IMR-90 (cell line): Measurements from ENCODE around the gene CDKAL1. TPM values are rescaled to one million over a fixed set of nuclear protein-coding genes. Genes with fewer than 3 reads are reported as not detected.

Experiments used
- ATAC-seq: fragments of 200-7000 bp; cut with Tn5 transposase; 2 replicates; pipeline ENCODE4 v1.9.1; 2020; ENCODE audit warnings: low read depth, mild to moderate bottlenecking, moderate library complexity
- BruUV-seq: library from RNA; stranded (reverse); fragments of 400-500 nt; replicated peaks from 2 replicates; lab custom pipeline; 2021; lab: Mats Ljungman, UMichigan
- CTCF ChIA-PET: fragments of 300-600 bp; formaldehyde crosslinking; extraction: SDS; loops from one replicate; lab custom pipeline; 2021; ENCODE audit warnings: antibody characterized with exemption; lab: Yijun Ruan, JAX
- POLR2A ChIA-PET: fragments of 300-600 bp; sonication (Branson Sonifier 250); formaldehyde crosslinking; loops from one replicate; lab custom pipeline; 2022; ENCODE audit warnings: antibody characterized with exemption; ENCODE audit not compliant: unreplicated experiment; lab: Charles Lee
- DNase-seq: peaks from one replicate; pipeline ENCODE4 v3.0.0; 2013
- H2AFZ ChIP-seq: replicated peaks from 2 replicates; pipeline ENCODE3; 2013; ENCODE audit warnings: low read length, mild to moderate bottlenecking; ENCODE audit not compliant: poor library complexity
- H2AK5ac ChIP-seq: 2 replicates; pipeline ENCODE4 v1.6.1; 2013; ENCODE audit warnings: low read depth, low read length, inconsistent platforms
- H2AK9ac ChIP-seq: replicated peaks from 2 replicates; pipeline ENCODE3; 2013; ENCODE audit warnings: mild to moderate bottlenecking, low read depth, low read length, moderate library complexity; ENCODE audit not compliant: poor library complexity
- H2BK120ac ChIP-seq: 2 replicates; pipeline ENCODE4 v1.6.1; 2013; ENCODE audit warnings: low read depth, low read length, inconsistent platforms
- H2BK15ac ChIP-seq: 3 replicates; pipeline ENCODE4 v1.6.1; 2013; ENCODE audit warnings: low read depth, low read length, inconsistent platforms
- H2BK20ac ChIP-seq: 2 replicates; pipeline ENCODE4 v1.6.1; 2013; ENCODE audit warnings: low read depth, mild to moderate bottlenecking, inconsistent platforms, low read length, moderate library complexity
- H2BK5ac ChIP-seq: 2 replicates; pipeline ENCODE4 v1.6.1; 2013; ENCODE audit warnings: mild to moderate bottlenecking, low read depth, low read length, inconsistent platforms; ENCODE audit not compliant: poor library complexity, severe bottlenecking
- H3K14ac ChIP-seq: replicated peaks from 2 replicates; pipeline ENCODE4 v1.6.1; 2013; ENCODE audit warnings: low read depth, low read length, inconsistent platforms
- H3K18ac ChIP-seq: 2 replicates; pipeline ENCODE4 v1.6.1; 2013; ENCODE audit warnings: low read depth, low read length, control low read depth
- H3K23ac ChIP-seq: 2 replicates; pipeline ENCODE4 v1.6.1; 2013; ENCODE audit warnings: low read depth, low read length, inconsistent platforms
- H3K27ac ChIP-seq: 2 replicates; pipeline ENCODE4 v1.5.1; 2013; ENCODE audit warnings: mild to moderate bottlenecking, control low read depth, low read length; ENCODE audit not compliant: insufficient read depth
- H3K27me3 ChIP-seq: 2 replicates; pipeline ENCODE4 v1.6.1; 2013; ENCODE audit warnings: low read length; ENCODE audit not compliant: control insufficient read depth, insufficient read depth
- H3K36me3 ChIP-seq: 2 replicates; pipeline ENCODE4 v1.6.1; 2013; ENCODE audit warnings: low read length, mixed read lengths; ENCODE audit not compliant: control insufficient read depth, insufficient read depth
- H3K4ac ChIP-seq: 2 replicates; pipeline ENCODE4 v1.6.1; 2013; ENCODE audit warnings: low read depth, low read length, inconsistent platforms
- H3K4me1 ChIP-seq: 2 replicates; pipeline ENCODE4 v1.6.1; 2013; ENCODE audit warnings: low read length, mixed read lengths; ENCODE audit not compliant: control insufficient read depth, insufficient read depth
- H3K4me2 ChIP-seq: 2 replicates; pipeline ENCODE4 v1.6.1; 2013; ENCODE audit warnings: low read depth, mild to moderate bottlenecking, control low read depth, low read length, moderate library complexity
- H3K4me3 ChIP-seq: 2 replicates; pipeline ENCODE4 v1.5.1; 2013; ENCODE audit warnings: low read depth, mild to moderate bottlenecking, control low read depth, low read length, moderate library complexity; ENCODE audit not compliant: insufficient read depth
- H3K56ac ChIP-seq: 2 replicates; pipeline ENCODE4 v1.6.1; 2013; ENCODE audit warnings: low read length, inconsistent platforms; ENCODE audit not compliant: insufficient read depth; ENCODE audit errors: extremely low read depth
- H3K79me1 ChIP-seq, 2 experiments: 2 replicates each; pipeline ENCODE4 v1.6.1; 2013; ENCODE audit warnings: low read length in 2 of 2, inconsistent platforms in 1 of 2, low read depth in 1 of 2
- H3K9ac ChIP-seq: 2 replicates; pipeline ENCODE4 v1.6.1; 2013; ENCODE audit warnings: low read depth, low read length, control low read depth
- H3K9me1 ChIP-seq: 2 replicates; pipeline ENCODE4 v1.6.1; 2013; ENCODE audit warnings: low read length, inconsistent platforms; ENCODE audit not compliant: insufficient read depth
- H3K9me3 ChIP-seq: 2 replicates; pipeline ENCODE4 v1.6.1; 2013; ENCODE audit warnings: low read length; ENCODE audit not compliant: control insufficient read depth, insufficient read depth
- H4K20me1 ChIP-seq: 2 replicates; pipeline ENCODE4 v1.6.1; 2013; ENCODE audit warnings: low read length, inconsistent platforms; ENCODE audit not compliant: insufficient read depth
- H4K5ac ChIP-seq: 2 replicates; pipeline ENCODE4 v1.6.1; 2013; ENCODE audit warnings: mild to moderate bottlenecking, low read depth, low read length, control low read depth
- H4K8ac ChIP-seq, 2 experiments: 2 replicates each; pipeline ENCODE4 v1.6.1; 2013; ENCODE audit warnings: low read depth in 2 of 2, low read length in 2 of 2, control low read depth in 1 of 2, inconsistent platforms in 1 of 2
- H4K91ac ChIP-seq: 2 replicates; pipeline ENCODE4 v1.6.1; 2013; ENCODE audit warnings: low read depth, low read length, inconsistent platforms; ENCODE audit not compliant: insufficient read depth
- FOS ChIP-seq: fragments of 150-350 bp; IDR thresholded peaks from 2 replicates; pipeline ENCODE4 v1.6.1; 2016; ENCODE audit warnings: low read depth, low read length
- RCOR1 ChIP-seq: IDR thresholded peaks from 2 replicates; pipeline ENCODE4 v1.6.1; 2012; ENCODE audit warnings: mild to moderate bottlenecking, low read length, improper control_type of control experiment; ENCODE audit not compliant: insufficient replicate concordance
- RFX5 ChIP-seq: IDR thresholded peaks from 2 replicates; pipeline ENCODE4 v1.8.0; 2012; ENCODE audit warnings: low read depth, mild to moderate bottlenecking, low read length, moderate library complexity
- WGBS, 2 experiments: methylation state at CpG; one replicate each; pipeline versions ENCODE4 v1.1.5 to v1.1.7; 2013; ENCODE audit warnings: missing lambda C conversion rate in 2 of 2; ENCODE audit not compliant: insufficient read length in 1 of 2; ENCODE audit errors: extremely low coverage in 2 of 2; 5-methylcytosine and 5-hydroxymethylcytosine counted together
- dilution Hi-C: fragments of 300-500 bp; cut with HindIII; formaldehyde crosslinking; loops from one replicate; pipeline ENCODE4 v1.14.3; 2018; ENCODE audit warnings: low sequenced_read_pairs; ENCODE audit not compliant: unreplicated experiment
- in situ Hi-C: fragments of 300-500 bp; cut with MboI; formaldehyde crosslinking; loops from 3 replicates; pipeline ENCODE4 v1.14.3; 2019; ENCODE audit warnings: low sequenced_read_pairs, inconsistent platforms, mixed read lengths
- intact Hi-C: fragments of 100-400 bp; cut with micrococcal nuclease; formaldehyde crosslinking; loops from 2 replicates; pipeline ENCODE4 v1.10.0; 2022
- polyA plus RNA-seq, 3 experiments: library from polyadenylated mRNA; depleted of rRNA; stranded (reverse); fragments of >200 nt; gene quantifications; 2 replicates each; pipeline ENCODE4 v1.2.3, GENCODE V29; 2012; ENCODE audit warnings: low replicate concordance in 1 of 3
- total RNA-seq: library from RNA; depleted of rRNA; stranded (reverse); fragments of >200 nt; gene quantifications from 2 replicates; pipeline ENCODE4 v1.2.3, GENCODE V29; 2012
- TF ChIP-seq, protein P1 (sequence below): conservative IDR thresholded peaks from 2 replicates; pipeline ENCODE4 v1.5.1; 2012; ENCODE audit warnings: mild to moderate bottlenecking, low read depth, low read length, improper control_type of control experiment

The CDKAL1 gene
- total and polyA plus RNA-seq, 2 of the 4 experiments (the other 2 are of a cell fraction), result 3.7 to 13.1 TPM

DNA sequence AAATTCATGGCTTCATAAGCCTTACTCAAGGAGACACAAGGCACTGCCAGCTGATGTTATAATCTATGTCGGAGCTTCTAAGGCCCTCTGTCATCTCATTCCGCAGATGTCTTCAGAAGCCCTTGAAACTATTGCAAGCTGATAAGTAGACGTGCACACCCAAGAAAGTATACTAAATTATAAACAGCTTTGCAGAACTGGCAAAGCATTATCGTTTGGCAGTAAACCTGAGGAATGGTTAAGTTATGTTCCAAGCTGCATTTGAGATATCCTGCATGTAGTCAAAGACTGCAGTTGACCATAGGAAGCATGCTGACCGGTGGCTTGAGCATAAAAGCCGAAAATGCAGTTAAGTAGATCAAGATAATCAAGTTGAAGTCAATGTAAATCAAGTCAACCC is 633.5 kb downstream of the CDKAL1 start:
- no peak overlapping the region for H2BK120ac ChIP-seq
- H4K91ac ChIP-seq, result no peak overlapping the region
- dilution Hi-C loops (no loop called here), in situ Hi-C loops (no loop called here), intact Hi-C loops (no loop called here)
- POLR2A ChIA-PET, result no interaction called here
- no peak overlapping the region for H3K4ac ChIP-seq
- TF ChIP-seq RFX5 (no peak), RCOR1 (no peak), FOS (no peak)
- TF ChIP-seq, protein P1, sequence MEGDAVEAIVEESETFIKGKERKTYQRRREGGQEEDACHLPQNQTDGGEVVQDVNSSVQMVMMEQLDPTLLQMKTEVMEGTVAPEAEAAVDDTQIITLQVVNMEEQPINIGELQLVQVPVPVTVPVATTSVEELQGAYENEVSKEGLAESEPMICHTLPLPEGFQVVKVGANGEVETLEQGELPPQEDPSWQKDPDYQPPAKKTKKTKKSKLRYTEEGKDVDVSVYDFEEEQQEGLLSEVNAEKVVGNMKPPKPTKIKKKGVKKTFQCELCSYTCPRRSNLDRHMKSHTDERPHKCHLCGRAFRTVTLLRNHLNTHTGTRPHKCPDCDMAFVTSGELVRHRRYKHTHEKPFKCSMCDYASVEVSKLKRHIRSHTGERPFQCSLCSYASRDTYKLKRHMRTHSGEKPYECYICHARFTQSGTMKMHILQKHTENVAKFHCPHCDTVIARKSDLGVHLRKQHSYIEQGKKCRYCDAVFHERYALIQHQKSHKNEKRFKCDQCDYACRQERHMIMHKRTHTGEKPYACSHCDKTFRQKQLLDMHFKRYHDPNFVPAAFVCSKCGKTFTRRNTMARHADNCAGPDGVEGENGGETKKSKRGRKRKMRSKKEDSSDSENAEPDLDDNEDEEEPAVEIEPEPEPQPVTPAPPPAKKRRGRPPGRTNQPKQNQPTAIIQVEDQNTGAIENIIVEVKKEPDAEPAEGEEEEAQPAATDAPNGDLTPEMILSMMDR, result no peak
- no peaks in the 10 kb centered on the region; the same call in 1 of the 2 replicates for H3K4me1 ChIP-seq
- H3K9me1 ChIP-seq, result peaks cover 3% of the 10 kb centered on the region; the same call in 1 of the 2 replicates
- no peaks in the 10 kb centered on the region for H3K36me3 ChIP-seq
- no peak overlapping the region for H3K18ac ChIP-seq
- H3K56ac ChIP-seq, result no peak overlapping the region
- 44% methylated on average over 4 of the region's 6 CpGs; no CpG with 5 or more reads in 1 of the 2 experiments for WGBS, 2 experiments
- no TSS peak for BruUV-seq
- no peaks in the 10 kb centered on the region for H3K79me1 ChIP-seq
- H3K23ac ChIP-seq, result no peak overlapping the region
- no peak overlapping the region for H3K4me3 ChIP-seq
- no peak overlapping the region for H2AK9ac ChIP-seq
- ATAC-seq, result no peak
- no peak overlapping the region for H2BK20ac ChIP-seq
- no peak overlapping the region for H2AFZ ChIP-seq
- DNase-seq, result no peak
- no peak overlapping the region for H3K14ac ChIP-seq
- no peaks in the 10 kb centered on the region for H3K27me3 ChIP-seq
- H4K8ac ChIP-seq, result no peak overlapping the region
- no peak overlapping the region for H3K4me2 ChIP-seq
- no peak overlapping the region for H3K9ac ChIP-seq
- no peak overlapping the region for H3K27ac ChIP-seq
- CTCF ChIA-PET, result no interaction called here
- H3K9me3 ChIP-seq, result no peaks in the 10 kb centered on the region
- H2BK5ac ChIP-seq, result no peak overlapping the region
- no peaks in the 10 kb centered on the region for H4K20me1 ChIP-seq
- H2BK15ac ChIP-seq, result no peak overlapping the region
- no peak overlapping the region for H4K5ac ChIP-seq
- no peak overlapping the region for H2AK5ac ChIP-seq
